ENCODE data around the gene MRTFA. TPM values are rescaled to one million over a fixed set of nuclear protein-coding genes. Genes with fewer than 3 reads are reported as not detected.

MRTFA gene
- total RNA-seq, 1 donor from 2014 or later = 11.3 TPM

DNA sequence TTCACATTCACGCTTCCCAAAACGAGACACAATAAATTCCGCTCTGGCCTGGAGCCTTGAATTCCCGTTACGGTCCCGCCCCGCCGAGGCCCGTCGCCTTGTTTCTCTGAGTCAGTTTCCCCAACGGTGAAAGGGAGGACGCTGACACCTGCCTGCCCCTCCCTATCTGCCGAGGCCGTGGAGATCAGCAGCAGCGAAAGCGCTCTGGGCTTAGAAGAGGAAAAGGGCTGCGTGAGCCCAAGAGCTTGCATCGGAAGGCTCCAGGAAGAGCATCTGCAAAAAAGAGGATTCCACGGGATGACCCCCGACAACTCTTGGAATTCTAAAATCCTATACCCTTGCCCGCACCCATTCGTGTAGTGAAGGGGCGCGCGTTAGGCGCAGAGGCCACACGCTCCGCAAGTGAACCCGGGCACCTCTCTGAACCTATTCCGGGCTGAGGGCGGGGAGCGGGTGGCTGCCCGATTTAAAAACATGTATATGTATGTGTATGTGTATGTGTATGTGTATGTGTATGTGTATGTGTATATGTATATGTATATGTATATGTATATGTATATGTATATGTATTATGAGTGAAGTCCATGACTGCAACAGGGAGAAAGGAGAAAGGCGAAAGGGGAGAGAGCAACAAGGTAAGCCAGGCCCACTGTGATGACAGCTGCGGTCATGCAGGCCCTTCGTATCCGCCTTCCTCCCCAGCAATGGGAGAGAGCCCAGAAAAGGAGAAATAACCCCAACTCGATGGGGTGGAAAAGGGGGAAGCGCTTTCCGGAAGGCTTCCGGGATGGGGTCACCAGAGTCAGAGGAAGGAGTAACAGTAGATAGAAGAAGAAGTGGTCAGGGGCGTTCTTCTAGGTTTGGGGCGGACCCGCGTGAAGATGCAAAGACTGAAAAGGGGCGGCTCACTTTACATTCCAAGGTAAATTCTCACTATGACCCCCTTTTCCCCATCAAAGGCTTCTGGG is 948 bp upstream of the MRTFA start:
- peak overlapping the region; percentile 88 for H2AFZ ChIP-seq (replicated peaks)
- TF ChIP-seq EZH2 (IDR thresholded peaks at IDR 0.05) = peak; percentile 12
- TF ChIP-seq, protein P1, sequence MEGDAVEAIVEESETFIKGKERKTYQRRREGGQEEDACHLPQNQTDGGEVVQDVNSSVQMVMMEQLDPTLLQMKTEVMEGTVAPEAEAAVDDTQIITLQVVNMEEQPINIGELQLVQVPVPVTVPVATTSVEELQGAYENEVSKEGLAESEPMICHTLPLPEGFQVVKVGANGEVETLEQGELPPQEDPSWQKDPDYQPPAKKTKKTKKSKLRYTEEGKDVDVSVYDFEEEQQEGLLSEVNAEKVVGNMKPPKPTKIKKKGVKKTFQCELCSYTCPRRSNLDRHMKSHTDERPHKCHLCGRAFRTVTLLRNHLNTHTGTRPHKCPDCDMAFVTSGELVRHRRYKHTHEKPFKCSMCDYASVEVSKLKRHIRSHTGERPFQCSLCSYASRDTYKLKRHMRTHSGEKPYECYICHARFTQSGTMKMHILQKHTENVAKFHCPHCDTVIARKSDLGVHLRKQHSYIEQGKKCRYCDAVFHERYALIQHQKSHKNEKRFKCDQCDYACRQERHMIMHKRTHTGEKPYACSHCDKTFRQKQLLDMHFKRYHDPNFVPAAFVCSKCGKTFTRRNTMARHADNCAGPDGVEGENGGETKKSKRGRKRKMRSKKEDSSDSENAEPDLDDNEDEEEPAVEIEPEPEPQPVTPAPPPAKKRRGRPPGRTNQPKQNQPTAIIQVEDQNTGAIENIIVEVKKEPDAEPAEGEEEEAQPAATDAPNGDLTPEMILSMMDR (IDR thresholded peaks at IDR 0.05) = no peak
- Mint-ChIP-seq H3K27me3 (ENCODE audit: insufficient read depth, low read depth) (peaks cover 6% of the 10 kb centered on the region), H3K4me3 (peak overlapping the region; percentile 93), H3K27ac (peak overlapping the region; percentile 94), H3K9me3 (peaks cover 2% of the 10 kb centered on the region), H3K4me1 (peaks cover 25% of the 10 kb centered on the region), H3K36me3 (peaks cover 8% of the 10 kb centered on the region)
- peak overlapping the region; percentile 81 for H3K4me2 ChIP-seq
- peaks cover 29% of the 10 kb centered on the region for H4K20me1 ChIP-seq (ENCODE audit: low read depth)
- no peaks in the 10 kb centered on the region for H3F3A ChIP-seq (ENCODE audit: low read depth)
- no peak for DNase-seq (ENCODE audit: low spot score)
- peaks cover 39% of the 10 kb centered on the region for H3K79me2 ChIP-seq (ENCODE audit: low read depth)
- H3K36me3 ChIP-seq = no peaks in the 10 kb centered on the region
- H3K9ac ChIP-seq = peak overlapping the region; percentile 43
- no peaks in the 10 kb centered on the region for H3K27me3 ChIP-seq
- peak overlapping the region; percentile 59 for H3K4me3 ChIP-seq
- no peaks in the 10 kb centered on the region for H3K9me3 ChIP-seq (ENCODE audit: low read depth)
- H3K4me1 ChIP-seq = peaks cover 8% of the 10 kb centered on the region
- no peak overlapping the region for H3K27ac ChIP-seq

DNA sequence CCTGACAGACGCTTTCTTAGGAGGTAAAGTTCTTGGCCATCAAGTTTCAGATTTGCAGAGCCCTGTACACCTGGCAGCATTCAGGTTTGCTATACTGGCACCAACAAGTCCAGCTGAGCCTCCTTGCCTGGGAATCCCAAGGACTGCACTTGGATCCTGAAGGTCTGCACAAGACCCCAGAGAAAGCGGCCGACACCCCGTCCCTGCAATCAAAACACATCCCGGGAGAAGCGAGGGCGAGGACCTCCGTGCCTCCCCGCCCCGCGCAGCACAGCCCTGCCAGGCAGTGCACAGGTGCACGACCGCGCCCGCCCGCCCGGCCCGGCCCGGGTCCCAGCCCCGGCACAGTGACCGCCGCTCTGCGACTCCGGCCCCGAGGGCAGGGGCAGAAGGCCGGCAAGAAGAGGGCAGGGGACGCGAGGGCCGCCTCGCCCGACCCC is 559 bp downstream of the MRTFA start:
- TF ChIP-seq, protein P1 (IDR thresholded peaks at IDR 0.05) = no peak
- TF ChIP-seq EZH2 (IDR thresholded peaks at IDR 0.05) (peak; percentile 13), EZH2phosphoT487 (IDR thresholded peaks at IDR 0.05) (no peak)
- peaks cover 12% of the 10 kb centered on the region for H3K36me3 Mint-ChIP-seq
- peaks cover 54% of the 10 kb centered on the region for H3K79me2 ChIP-seq (ENCODE audit: low read depth)
- H3K27me3 ChIP-seq = no peaks in the 10 kb centered on the region
- H2AFZ ChIP-seq (replicated peaks) = peak overlapping the region; percentile 65
- peaks cover 6% of the 10 kb centered on the region for H3K27me3 Mint-ChIP-seq (ENCODE audit: insufficient read depth, low read depth)
- no peak for DNase-seq (ENCODE audit: low spot score)
- H3K4me1 ChIP-seq = peaks cover 8% of the 10 kb centered on the region
- peak overlapping the region; percentile 76 for H3K9ac ChIP-seq
- H3K9me3 Mint-ChIP-seq = peaks cover 6% of the 10 kb centered on the region
- H4K20me1 ChIP-seq (ENCODE audit: low read depth) = peaks cover 41% of the 10 kb centered on the region
- H3K4me1 Mint-ChIP-seq = peaks cover 30% of the 10 kb centered on the region
- peak overlapping the region; percentile 93 for H3K4me3 ChIP-seq
- peak overlapping the region; percentile 93 for H3K4me3 Mint-ChIP-seq
- no peaks in the 10 kb centered on the region for H3F3A ChIP-seq (ENCODE audit: low read depth)
- H3K9me3 ChIP-seq (ENCODE audit: low read depth) = no peaks in the 10 kb centered on the region
- no peaks in the 10 kb centered on the region for H3K36me3 ChIP-seq
- peak overlapping the region; percentile 99 for H3K4me2 ChIP-seq
- H3K27ac ChIP-seq = peak overlapping the region; percentile 69
- H3K27ac Mint-ChIP-seq = no peak overlapping the region

DNA sequence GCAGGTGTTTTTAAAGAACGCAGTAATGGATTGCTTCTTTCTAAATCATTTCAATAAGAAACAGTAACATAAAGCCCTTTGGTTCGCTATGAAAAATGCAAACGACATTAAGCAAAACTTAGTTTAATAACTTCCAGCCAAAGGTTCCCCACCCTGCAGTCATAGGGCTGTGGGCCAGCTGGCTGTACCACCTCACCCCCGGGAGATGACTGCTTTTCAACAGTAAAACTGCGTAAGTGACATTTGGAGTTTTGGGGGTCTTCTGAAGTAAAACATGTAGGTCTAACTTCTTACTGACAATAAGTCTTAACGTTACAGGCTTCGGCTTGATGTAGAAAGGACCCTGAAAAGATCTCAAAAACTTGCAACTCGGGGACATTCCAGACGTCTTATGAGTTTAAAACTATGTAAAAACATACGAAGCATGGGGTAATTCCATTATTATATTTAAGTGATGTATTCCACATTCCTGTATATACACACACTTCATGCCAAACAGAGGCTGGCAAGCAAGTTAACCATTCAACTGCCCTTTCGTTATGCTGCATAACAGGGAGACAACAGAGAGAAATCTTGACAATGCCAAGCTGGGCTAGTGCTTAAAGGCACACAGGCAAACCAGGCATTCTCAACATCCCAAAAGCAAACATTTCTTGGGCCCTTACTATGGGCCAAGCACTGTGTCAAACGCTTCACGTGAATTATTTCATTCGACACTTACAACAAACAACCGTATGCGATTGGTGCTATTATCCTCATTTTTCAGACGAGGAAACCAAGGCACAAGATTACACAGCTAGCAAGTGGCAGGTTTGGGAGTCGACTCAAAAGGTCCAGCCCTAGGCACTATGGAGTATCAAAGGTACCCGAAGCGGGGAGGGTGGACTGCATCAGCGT is 1.2 kb downstream of the MRTFA start:
- Histone ChIP-seq H3K79me2 (ENCODE audit: low read depth) (peaks cover 60% of the 10 kb centered on the region), H3K9ac (peak overlapping the region; percentile 76), H3K27ac (no peak overlapping the region), H2AFZ (replicated peaks) (no peak overlapping the region), H3K4me1 (peaks cover 8% of the 10 kb centered on the region), H3K36me3 (no peaks in the 10 kb centered on the region), H3F3A (ENCODE audit: low read depth) (no peaks in the 10 kb centered on the region), H3K4me3 (peak overlapping the region; percentile 93), H3K9me3 (ENCODE audit: low read depth) (no peaks in the 10 kb centered on the region), H3K27me3 (no peaks in the 10 kb centered on the region), H3K4me2 (peak overlapping the region; percentile 99), H4K20me1 (ENCODE audit: low read depth) (peaks cover 47% of the 10 kb centered on the region)
- H3K4me1 Mint-ChIP-seq = peaks cover 30% of the 10 kb centered on the region
- H3K27me3 Mint-ChIP-seq (ENCODE audit: insufficient read depth, low read depth) = peaks cover 5% of the 10 kb centered on the region
- no peak overlapping the region for H3K27ac Mint-ChIP-seq
- peaks cover 6% of the 10 kb centered on the region for H3K9me3 Mint-ChIP-seq
- peaks cover 12% of the 10 kb centered on the region for H3K36me3 Mint-ChIP-seq
- H3K4me3 Mint-ChIP-seq = peak overlapping the region; percentile 93
- DNase-seq (ENCODE audit: low spot score) = no peak
- no peak for TF ChIP-seq EZH2 (IDR thresholded peaks at IDR 0.05)
- TF ChIP-seq, protein P1 (IDR thresholded peaks at IDR 0.05) = no peak
- TF ChIP-seq EZH2phosphoT487 (IDR thresholded peaks at IDR 0.05) = no peak
